Liver (tissue), 9 donors: ENCODE data around the gene WNK1. TPM values are rescaled to one million over a fixed set of nuclear protein-coding genes. Genes with fewer than 3 reads are reported as not detected.

Experiments used
- DNase-seq: peaks from one replicate; pipeline ENCODE4 v3.0.0-alpha.2; 2017; ENCODE audit warnings: low spot score
- H3K27ac ChIP-seq, 2 donors: one replicate each; pipeline ENCODE4 v1.7.0; 2013; ENCODE audit warnings: inconsistent platforms in 2 of 2, low read length in 2 of 2, control low read depth in 1 of 2, low read depth in 1 of 2, mild to moderate bottlenecking in 1 of 2
- H3K27me3 ChIP-seq, 4 donors: one replicate each; pipeline versions ENCODE4 v1.6.1 to v1.7.0; 2013; ENCODE audit warnings: low read length in 3 of 4, inconsistent platforms in 1 of 4, mild to moderate bottlenecking in 1 of 4, moderate library complexity in 1 of 4; ENCODE audit not compliant: control insufficient read depth in 4 of 4, insufficient read depth in 4 of 4
- H3K36me3 ChIP-seq, 4 donors: one replicate each; pipeline versions ENCODE4 v1.6.1 to v1.7.0; 2013; ENCODE audit warnings: low read length in 3 of 4, mild to moderate bottlenecking in 3 of 4, low read depth in 1 of 4, moderate library complexity in 1 of 4; ENCODE audit not compliant: control insufficient read depth in 4 of 4, insufficient read depth in 3 of 4
- H3K4me1 ChIP-seq, 4 donors: one replicate each; pipeline versions ENCODE4 v1.6.1 to v1.7.0; 2013; ENCODE audit warnings: low read length in 3 of 4, mild to moderate bottlenecking in 3 of 4, moderate library complexity in 1 of 4; ENCODE audit not compliant: control insufficient read depth in 4 of 4, insufficient read depth in 4 of 4
- H3K4me3 ChIP-seq, 3 donors: one replicate each; pipeline versions ENCODE4 v1.6.1 to v1.7.0; 2013; ENCODE audit warnings: low read length in 3 of 3, control low read depth in 1 of 3, low read depth in 1 of 3, mild to moderate bottlenecking in 1 of 3
- H3K9ac ChIP-seq, 2 donors: one replicate each; pipeline ENCODE4 v1.7.0; 2013; ENCODE audit warnings: low read length in 2 of 2, mild to moderate bottlenecking in 2 of 2, moderate library complexity in 2 of 2, control low read depth in 1 of 2, low read depth in 1 of 2
- H3K9me3 ChIP-seq, 4 donors: one replicate each; pipeline versions ENCODE4 v1.6.1 to v1.7.0; 2013; ENCODE audit warnings: low read length in 3 of 4; ENCODE audit not compliant: control insufficient read depth in 4 of 4
- EGR1 ChIP-seq, 2 donors: IDR thresholded peaks; 2 replicates each; pipeline ENCODE4 v1.6.1; 2016 to 2018; ENCODE audit warnings: antibody characterized with exemption in 2 of 2, low read depth in 2 of 2
- FOXA1 ChIP-seq: IDR thresholded peaks from 2 replicates; pipeline ENCODE4 v1.6.1; 2016; ENCODE audit warnings: antibody characterized with exemption
- GABPA ChIP-seq, 2 donors: IDR thresholded peaks in 1 of 2; conservative IDR thresholded peaks in 1 of 2; 2 replicates each; pipeline ENCODE4 v1.6.1; 2016; ENCODE audit warnings: antibody characterized with exemption in 2 of 2, mild to moderate bottlenecking in 1 of 2, moderate library complexity in 1 of 2
- HNF4A ChIP-seq, 2 donors: conservative IDR thresholded peaks; 2 replicates each; pipeline ENCODE4 v1.6.1; 2016; ENCODE audit warnings: antibody characterized with exemption in 2 of 2, mild to moderate bottlenecking in 2 of 2
- HNF4G ChIP-seq: IDR thresholded peaks from 2 replicates; pipeline ENCODE4 v1.6.1; 2016; ENCODE audit warnings: antibody characterized with exemption
- JUND ChIP-seq, 2 donors: IDR thresholded peaks; 2 replicates each; pipeline ENCODE4 v1.6.1; 2016; ENCODE audit warnings: antibody characterized with exemption in 2 of 2
- NR2F2 ChIP-seq: IDR thresholded peaks from 2 replicates; pipeline ENCODE4 v1.6.1; 2016; ENCODE audit warnings: antibody characterized with exemption
- RAD21 ChIP-seq, 2 donors: IDR thresholded peaks; 2 replicates each; pipeline ENCODE4 v1.6.1; 2016; ENCODE audit warnings: antibody characterized with exemption in 2 of 2, mild to moderate bottlenecking in 2 of 2
- RXRA ChIP-seq, 2 donors: IDR thresholded peaks; 2 replicates each; pipeline ENCODE4 v1.6.1; 2017 to 2018; ENCODE audit warnings: antibody characterized with exemption in 2 of 2, mild to moderate bottlenecking in 1 of 2
- SP1 ChIP-seq: IDR thresholded peaks from 2 replicates; pipeline ENCODE4 v1.6.1; 2018; ENCODE audit warnings: antibody characterized with exemption, mild to moderate bottlenecking
- TAF1 ChIP-seq: conservative IDR thresholded peaks from 2 replicates; pipeline ENCODE4 v1.6.1; 2016; ENCODE audit warnings: antibody characterized with exemption, mild to moderate bottlenecking
- YY1 ChIP-seq: IDR thresholded peaks from 2 replicates; pipeline ENCODE4 v1.6.1; 2016; ENCODE audit warnings: antibody characterized with exemption, mild to moderate bottlenecking
- WGBS: extraction: QIAGEN DNeasy Blood & Tissue Kit; methylation state at CpG from one replicate; pipeline ENCODE4 v1.1.7; 2013; 5-methylcytosine and 5-hydroxymethylcytosine counted together
- polyA plus RNA-seq, 2 donors: library from polyadenylated mRNA; stranded (reverse) in 1 of 2; unstranded in 1 of 2; fragments of 200-250 nt in 1 of 2; fragments of >200 nt in 1 of 2; fragmentation: Nextera tagmentation in 1 of 2; extraction: Ambion mirVana in 1 of 2; gene quantifications; one replicate each; pipeline versions ENCODE4 v1.2.1 to v1.2.3, GENCODE V29; 2013 to 2015
- total RNA-seq, 2 donors: library from RNA; depleted of rRNA; stranded (reverse); fragments of >200 nt; gene quantifications; one replicate each; pipeline ENCODE4 v1.2.3, GENCODE V29; 2014
- TF ChIP-seq, protein P1 (sequence below): IDR thresholded peaks from 2 replicates; pipeline ENCODE4 v1.6.1; 2016; ENCODE audit warnings: antibody characterized with exemption
- TF ChIP-seq, protein P2 (sequence below): IDR thresholded peaks from 2 replicates; pipeline ENCODE4 v1.6.1; 2016; ENCODE audit warnings: antibody characterized with exemption
- TF ChIP-seq, protein P3 (sequence below): IDR thresholded peaks from 2 replicates; pipeline ENCODE4 v1.6.1; 2016; ENCODE audit warnings: antibody characterized with exemption
- TF ChIP-seq, protein P4 (sequence below): fragments of 150-350 bp; IDR thresholded peaks from 2 replicates; pipeline ENCODE4 v1.5.1; 2017; ENCODE audit warnings: improper control_type of control experiment, low read depth, low read length; ENCODE audit not compliant: missing input control
- donor health status: healthy.
- donor health status: healthy.
- donor health status: healthy.
- donor health status: healthy.
- donor health status: healthy.

The WNK1 gene
- total and polyA plus RNA-seq, 4 donors = 22.4 to 299 (median 53.8) TPM

DNA sequence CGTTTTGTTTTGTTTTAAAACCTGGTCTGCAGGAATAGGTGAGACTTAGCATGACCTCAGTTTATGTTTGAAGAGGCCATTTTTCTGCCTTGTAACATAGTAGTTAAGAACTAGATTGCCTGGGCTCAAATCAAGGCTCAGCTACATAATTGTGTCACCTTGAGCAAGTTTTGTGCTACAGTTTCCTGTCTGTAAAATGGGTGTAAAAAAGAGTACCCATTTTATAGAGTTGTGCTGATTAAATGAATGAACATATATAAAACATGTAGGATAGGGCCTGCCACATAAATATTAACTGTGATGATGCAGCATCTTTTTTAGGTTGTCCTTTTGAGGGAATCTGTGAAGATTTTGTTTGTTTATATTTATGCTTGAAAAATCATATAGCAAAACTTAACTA is 7.2 kb downstream of the WNK1 start (continued):
- TF ChIP-seq, protein P1, sequence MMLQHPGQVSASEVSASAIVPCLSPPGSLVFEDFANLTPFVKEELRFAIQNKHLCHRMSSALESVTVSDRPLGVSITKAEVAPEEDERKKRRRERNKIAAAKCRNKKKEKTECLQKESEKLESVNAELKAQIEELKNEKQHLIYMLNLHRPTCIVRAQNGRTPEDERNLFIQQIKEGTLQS = no peak
- TF ChIP-seq EGR1 (IDR thresholded peaks at IDR 0.05; ENCODE audit: low read depth in 2 of 2) = no peak
- no peak for TF ChIP-seq RXRA (IDR thresholded peaks at IDR 0.05)

DNA sequence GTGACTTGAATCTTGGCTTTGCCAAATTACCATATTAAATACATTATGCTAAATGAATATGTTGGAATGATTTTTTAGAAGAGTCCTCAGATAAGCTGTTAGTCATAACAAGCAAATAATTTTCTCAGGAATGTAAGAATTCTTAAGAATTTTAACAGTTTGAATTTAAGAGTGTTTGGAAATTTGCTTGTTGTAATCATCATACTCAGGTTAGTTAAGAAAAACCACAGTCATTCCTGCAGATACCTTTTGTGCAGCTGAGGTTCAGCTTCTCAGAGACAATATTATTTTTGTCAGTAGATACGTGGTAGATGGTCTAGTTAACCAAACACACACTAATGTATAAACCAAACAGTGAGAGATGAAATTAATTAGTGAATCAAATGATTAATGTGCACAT is 8.9 kb downstream of the WNK1 start:
- no peak overlapping the region for H3K27ac ChIP-seq

DNA sequence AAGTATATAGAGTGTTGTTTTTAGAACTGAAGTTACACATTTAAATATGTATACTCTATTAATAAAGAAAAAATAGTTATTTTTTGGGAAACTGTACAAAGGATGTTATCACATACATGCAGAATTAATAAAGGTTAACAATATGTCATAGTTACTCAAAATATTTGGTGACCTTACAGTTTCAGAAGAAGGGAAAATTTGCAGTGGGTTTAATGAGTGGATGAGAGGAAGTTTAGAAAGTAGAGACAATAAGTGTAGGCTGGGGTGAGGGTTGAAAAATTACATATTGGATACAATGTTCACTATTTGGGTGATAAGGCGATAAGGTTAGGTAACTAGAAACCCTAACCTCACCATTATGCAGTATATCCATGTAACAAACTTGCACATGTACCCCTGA is 13.5 kb downstream of the WNK1 start:
- Histone ChIP-seq H3K4me1 (peaks cover 0 to 9% (median under 1%) of the 10 kb centered on the region in 4 donors), H3K27me3 (no peaks in the 10 kb centered on the region), H3K9me3 (no peaks in the 10 kb centered on the region), H3K9ac (no peak overlapping the region), H3K27ac (no peak overlapping the region), H3K36me3 (no peaks in the 10 kb centered on the region), H3K4me3 (no peak overlapping the region)
- DNase-seq = no peak
- 99% methylated on average over 1 of the region's 1 CpG for WGBS
- TF ChIP-seq, protein P2, sequence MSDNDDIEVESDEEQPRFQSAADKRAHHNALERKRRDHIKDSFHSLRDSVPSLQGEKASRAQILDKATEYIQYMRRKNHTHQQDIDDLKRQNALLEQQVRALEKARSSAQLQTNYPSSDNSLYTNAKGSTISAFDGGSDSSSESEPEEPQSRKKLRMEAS = no peak
- TF ChIP-seq, protein P3, sequence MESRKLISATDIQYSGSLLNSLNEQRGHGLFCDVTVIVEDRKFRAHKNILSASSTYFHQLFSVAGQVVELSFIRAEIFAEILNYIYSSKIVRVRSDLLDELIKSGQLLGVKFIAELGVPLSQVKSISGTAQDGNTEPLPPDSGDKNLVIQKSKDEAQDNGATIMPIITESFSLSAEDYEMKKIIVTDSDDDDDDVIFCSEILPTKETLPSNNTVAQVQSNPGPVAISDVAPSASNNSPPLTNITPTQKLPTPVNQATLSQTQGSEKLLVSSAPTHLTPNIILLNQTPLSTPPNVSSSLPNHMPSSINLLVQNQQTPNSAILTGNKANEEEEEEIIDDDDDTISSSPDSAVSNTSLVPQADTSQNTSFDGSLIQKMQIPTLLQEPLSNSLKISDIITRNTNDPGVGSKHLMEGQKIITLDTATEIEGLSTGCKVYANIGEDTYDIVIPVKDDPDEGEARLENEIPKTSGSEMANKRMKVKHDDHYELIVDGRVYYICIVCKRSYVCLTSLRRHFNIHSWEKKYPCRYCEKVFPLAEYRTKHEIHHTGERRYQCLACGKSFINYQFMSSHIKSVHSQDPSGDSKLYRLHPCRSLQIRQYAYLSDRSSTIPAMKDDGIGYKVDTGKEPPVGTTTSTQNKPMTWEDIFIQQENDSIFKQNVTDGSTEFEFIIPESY = no peak
- TF ChIP-seq JUND (IDR thresholded peaks at IDR 0.05) (no peak), TAF1 (no peak), NR2F2 (no peak), SP1 (no peak), GABPA (IDR thresholded peaks at IDR 0.05 in 1 of 2, conservative IDR thresholded peaks at IDR 0.05 in 1 of 2) (no peak), YY1 (no peak), FOXA1 (no peak), HNF4A (conservative IDR thresholded peaks at IDR 0.05) (no peak), RXRA (IDR thresholded peaks at IDR 0.05) (no peak), HNF4G (no peak), EGR1 (IDR thresholded peaks at IDR 0.05; ENCODE audit: low read depth in 2 of 2) (no peak)
- TF ChIP-seq, protein P1 = no peak
- TF ChIP-seq, protein P4, sequence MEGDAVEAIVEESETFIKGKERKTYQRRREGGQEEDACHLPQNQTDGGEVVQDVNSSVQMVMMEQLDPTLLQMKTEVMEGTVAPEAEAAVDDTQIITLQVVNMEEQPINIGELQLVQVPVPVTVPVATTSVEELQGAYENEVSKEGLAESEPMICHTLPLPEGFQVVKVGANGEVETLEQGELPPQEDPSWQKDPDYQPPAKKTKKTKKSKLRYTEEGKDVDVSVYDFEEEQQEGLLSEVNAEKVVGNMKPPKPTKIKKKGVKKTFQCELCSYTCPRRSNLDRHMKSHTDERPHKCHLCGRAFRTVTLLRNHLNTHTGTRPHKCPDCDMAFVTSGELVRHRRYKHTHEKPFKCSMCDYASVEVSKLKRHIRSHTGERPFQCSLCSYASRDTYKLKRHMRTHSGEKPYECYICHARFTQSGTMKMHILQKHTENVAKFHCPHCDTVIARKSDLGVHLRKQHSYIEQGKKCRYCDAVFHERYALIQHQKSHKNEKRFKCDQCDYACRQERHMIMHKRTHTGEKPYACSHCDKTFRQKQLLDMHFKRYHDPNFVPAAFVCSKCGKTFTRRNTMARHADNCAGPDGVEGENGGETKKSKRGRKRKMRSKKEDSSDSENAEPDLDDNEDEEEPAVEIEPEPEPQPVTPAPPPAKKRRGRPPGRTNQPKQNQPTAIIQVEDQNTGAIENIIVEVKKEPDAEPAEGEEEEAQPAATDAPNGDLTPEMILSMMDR = no peak

More for the DNA sequence above, 8.9 kb downstream of the WNK1 start:
- Histone ChIP-seq H3K36me3 (no peaks in the 10 kb centered on the region), H3K27me3 (no peaks in the 10 kb centered on the region), H3K9ac (no peak overlapping the region), H3K9me3 (no peaks in the 10 kb centered on the region), H3K4me3 (no peak overlapping the region), H3K4me1 (peaks cover 0 to 9% (median 6%) of the 10 kb centered on the region in 4 donors)
- DNase-seq = no peak
- WGBS = 79% methylated on average over 1 of the region's 1 CpG
- TF ChIP-seq HNF4G (no peak), RAD21 (IDR thresholded peaks at IDR 0.05) (no peak), JUND (IDR thresholded peaks at IDR 0.05) (no peak)
- TF ChIP-seq, protein P4 = no peak
- TF ChIP-seq, protein P3 = no peak
